ENCODE results near the gene PAX7.
"Not testable (repeated sequence)": the region's sequence is repeated elsewhere in the genome, so short reads cannot be mapped to it uniquely, and the experiment has no call there.

GRCh38 chr1:18767576-18767975 lies 136.9 kb downstream of the PAX7 start:
- TF ChIP-seq SAFB2 (IDR thresholded peaks at IDR 0.05; ENCODE audit: borderline replicate concordance, low read depth, low read length, severe bottlenecking); MXI1 (IDR thresholded peaks at IDR 0.05; ENCODE audit: low read depth, low read length); EZH2 (IDR thresholded peaks at IDR 0.05; ENCODE audit: borderline replicate concordance, low read depth, low read length): not testable (repeated sequence)
